Hepatic stellate cell (primary cell): ENCODE results near the gene SEPTIN1.

Experiments used
- DNase-seq: peaks from one replicate; pipeline ENCODE4 v3.0.0; 2011; ENCODE audit warnings: low spot score

SEPTIN1 gene

GRCh38 chr16:30377050-30377811 lies 5.1 kb downstream of the SEPTIN1 start:
- DNase-seq = peak; percentile 49

GRCh38 chr16:30376461-30376902 lies 5.9 kb downstream of the SEPTIN1 start:
- no peak for DNase-seq

- no peak for DNase-seq
These were observed 6.5 kb downstream of the SEPTIN1 start for GRCh38 chr16:30375864-30376263.

- no peak for DNase-seq
These were observed 7.8 kb downstream of the SEPTIN1 start, which contains the start of gene MYL11 for GRCh38 chr16:30374538-30374937. TSS of gene MYL11 (plus strand) at chr16:30374802. CDS start at chr16:30374858, 56 bp downstream.

GRCh38 chr16:30372725-30373124 lies 9.6 kb downstream of the SEPTIN1 start:
- no peak for DNase-seq

GRCh38 chr16:30372038-30372712 lies 10.2 kb downstream of the SEPTIN1 start:
- no peak for DNase-seq

- no peak for DNase-seq
These were observed 11.0 kb downstream of the SEPTIN1 start for GRCh38 chr16:30371248-30371816.

- DNase-seq = peak; percentile 100
These were observed 11.7 kb downstream of the SEPTIN1 start, which contains the start of gene TBC1D10B for GRCh38 chr16:30370456-30371247. TSS of gene TBC1D10B (minus strand) at chr16:30370494. CDS start at chr16:30370183, 311 bp downstream.

- DNase-seq = no peak
These were observed 12.4 kb downstream of the SEPTIN1 start for GRCh38 chr16:30369938-30370455.

GRCh38 chr16:30369091-30369937 lies 13.0 kb downstream of the SEPTIN1 start:
- no peak for DNase-seq

- DNase-seq = no peak
These were observed 13.6 kb downstream of the SEPTIN1 start for GRCh38 chr16:30368792-30369090.

- peak; percentile 66 for DNase-seq
These were observed 14.1 kb downstream of the SEPTIN1 start for GRCh38 chr16:30368122-30368791.

GRCh38 chr16:30367349-30368009 lies 14.9 kb downstream of the SEPTIN1 start:
- no peak for DNase-seq

- DNase-seq = no peak
These were observed 15.8 kb downstream of the SEPTIN1 start for GRCh38 chr16:30366511-30366910.

- DNase-seq = no peak
These were observed 17.2 kb downstream of the SEPTIN1 start for GRCh38 chr16:30365200-30365599.

GRCh38 chr16:30361180-30361579 lies 21.2 kb downstream of the SEPTIN1 start:
- DNase-seq = no peak

- DNase-seq = no peak
These were observed 22.5 kb downstream of the SEPTIN1 start for GRCh38 chr16:30359871-30360170.

GRCh38 chr16:30358990-30359870 lies 23.1 kb downstream of the SEPTIN1 start:
- DNase-seq = no peak

GRCh38 chr16:30358577-30358936 lies 23.8 kb downstream of the SEPTIN1 start:
- no peak for DNase-seq
